Ovary (tissue), 9 donors: Measurements from ENCODE around the gene BTN1A1. TPM values are rescaled to one million over a fixed set of nuclear protein-coding genes. Genes with fewer than 3 reads are reported as not detected.

Source experiments
- DNase-seq, 5 donors: peaks; one replicate each; pipeline ENCODE4 v3.0.0-alpha.2; 2019 to 2020
- H3K27ac ChIP-seq, 2 donors: fragments of 200-600 bp; one replicate each; pipeline versions ENCODE4 v1.5.1 to v1.8.0; 2019 to 2022
- H3K27me3 ChIP-seq: fragments of 200-600 bp; one replicate; pipeline ENCODE4 v1.8.0; 2022
- H3K36me3 ChIP-seq: fragments of 200-600 bp; sonication (generic); one replicate; pipeline ENCODE4 v1.5.1; 2019
- H3K4me1 ChIP-seq: one replicate; pipeline ENCODE4 v1.8.1; 2013; ENCODE audit warnings: mild to moderate bottlenecking, moderate library complexity; ENCODE audit not compliant: insufficient read depth
- H3K4me3 ChIP-seq: fragments of 200-600 bp; sonication (generic); one replicate; pipeline ENCODE4 v1.5.1; 2017
- H3K9me3 ChIP-seq, 2 donors: fragments of 200-600 bp in 1 of 2; sonication (generic) in 1 of 2; one replicate each; pipeline versions ENCODE4 v1.5.1 to v1.8.1; 2013 to 2019; ENCODE audit warnings: mild to moderate bottlenecking in 1 of 2, moderate library complexity in 1 of 2
- EP300 ChIP-seq: sonication (generic); formaldehyde crosslinking; IDR thresholded peaks from one replicate; pipeline ENCODE4 v1.6.1; 2017; ENCODE audit warnings: antibody characterized with exemption
- POLR2A ChIP-seq: fragments of 450-650 bp; IDR thresholded peaks from one replicate; pipeline ENCODE4 v1.6.1; 2017; ENCODE audit warnings: antibody characterized with exemption, mild to moderate bottlenecking, moderate library complexity
- WGBS, 3 donors: extraction: QIAGEN DNeasy Blood & Tissue Kit in 1 of 3; methylation state at CpG; one replicate each; pipeline versions ENCODE4 v1.1.5 to v1.1.7; 2013 to 2017; 5-methylcytosine and 5-hydroxymethylcytosine counted together
- intact Hi-C, 4 donors: fragments of 100-400 bp; cut with DNase I; formaldehyde crosslinking; loops; one replicate each; pipeline versions ENCODE4 v1.11.0 to v1.15.1; 2022 to 2023
- polyA plus RNA-seq, 2 donors: library from polyadenylated mRNA; stranded (reverse); fragments of 200-250 nt in 1 of 2; fragments of 350-450 nt in 1 of 2; fragmentation: Illumina TruSeq in 1 of 2; extraction: RNeasy Lipid Tissue Mini Kit (QIAGEN cat#74804) in 1 of 2; gene quantifications; one replicate each; pipeline ENCODE4 v1.2.3, GENCODE V29; 2013 to 2014
- total RNA-seq, 7 donors: library from RNA; depleted of rRNA in 2 of 7; stranded (reverse); fragments of >200 nt in 2 of 7; fragmentation: NEBNext Ultra II Directional in 3 of 7; extraction: Animal tissue kit (Norgen Biotek cat#: 25700) in 3 of 7; gene quantifications; one replicate each; pipeline versions ENCODE4 v1.1.0 to v1.2.4, GENCODE V29; 2016 to 2023
- TF ChIP-seq, protein P1 (sequence below), 3 donors: fragments of 450-650 bp in 2 of 3; fragments of 200-600 bp in 1 of 3; IDR thresholded peaks; one replicate each; pipeline versions ENCODE4 v1.5.1 to v1.8.0; 2016 to 2022; ENCODE audit warnings: antibody characterized with exemption in 3 of 3, mild to moderate bottlenecking in 1 of 3
- donor health status: DM: no; HTN: no; CAD: no; lungs with moderate emphysema.
- donor health status: DM: no; HTN: no; CAD: no.
- donor health status: Bipolar disorder and iron deficiency.
- donor health status: DM: yes; HTN: yes; CAD: no.
- donor health status: DM: no; HTN: no; CAD: no.
- donor health status: DM: yes; HTN: yes; CAD: no.

Gene BTN1A1
- total and polyA plus RNA-seq, 9 donors = 0.02 to 0.05 TPM; not detected in 7

DNA sequence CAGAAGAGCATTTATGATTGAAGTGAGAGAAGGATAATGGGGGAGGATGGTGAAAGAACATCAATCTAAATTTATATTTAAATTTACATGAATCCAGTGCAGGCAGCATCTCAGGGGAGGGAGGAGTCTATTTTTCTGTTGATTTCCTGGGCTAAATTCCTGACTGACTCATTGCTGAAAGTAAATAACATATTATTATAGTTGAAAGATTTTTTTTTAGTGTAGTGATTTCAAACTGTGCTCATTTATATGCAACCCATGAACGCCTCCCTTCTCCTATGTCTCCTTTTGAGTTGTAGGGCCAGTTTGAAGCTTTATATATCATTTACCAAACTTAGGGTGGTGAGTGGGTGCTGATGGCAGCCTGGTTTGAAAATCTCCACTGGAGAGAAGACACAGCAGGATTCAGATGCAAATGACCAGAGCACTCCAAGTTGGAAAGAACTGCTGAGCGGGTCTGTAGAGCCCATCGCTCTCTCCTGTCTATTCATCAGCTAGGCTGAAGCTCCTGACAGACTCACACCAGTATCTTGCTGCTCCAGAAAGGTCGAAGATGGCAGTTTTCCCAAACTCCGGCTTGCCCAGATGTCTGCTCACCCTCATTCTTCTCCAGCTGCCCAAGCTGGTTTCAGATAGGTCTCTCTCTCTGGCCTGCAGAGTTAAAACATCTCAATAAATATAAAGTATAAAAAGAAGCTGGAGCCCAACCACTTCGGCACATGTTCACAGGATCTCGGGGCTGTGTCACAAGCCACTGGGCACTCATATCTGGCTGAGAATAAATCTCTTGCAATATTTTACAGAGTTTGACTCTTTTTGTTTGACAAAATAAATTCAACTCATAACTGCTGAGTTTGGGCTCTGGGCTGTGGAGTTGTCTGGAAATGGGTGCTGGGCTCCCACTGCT lies 24.0 kb upstream of the BTN1A1 start:
- TF ChIP-seq, protein P1, sequence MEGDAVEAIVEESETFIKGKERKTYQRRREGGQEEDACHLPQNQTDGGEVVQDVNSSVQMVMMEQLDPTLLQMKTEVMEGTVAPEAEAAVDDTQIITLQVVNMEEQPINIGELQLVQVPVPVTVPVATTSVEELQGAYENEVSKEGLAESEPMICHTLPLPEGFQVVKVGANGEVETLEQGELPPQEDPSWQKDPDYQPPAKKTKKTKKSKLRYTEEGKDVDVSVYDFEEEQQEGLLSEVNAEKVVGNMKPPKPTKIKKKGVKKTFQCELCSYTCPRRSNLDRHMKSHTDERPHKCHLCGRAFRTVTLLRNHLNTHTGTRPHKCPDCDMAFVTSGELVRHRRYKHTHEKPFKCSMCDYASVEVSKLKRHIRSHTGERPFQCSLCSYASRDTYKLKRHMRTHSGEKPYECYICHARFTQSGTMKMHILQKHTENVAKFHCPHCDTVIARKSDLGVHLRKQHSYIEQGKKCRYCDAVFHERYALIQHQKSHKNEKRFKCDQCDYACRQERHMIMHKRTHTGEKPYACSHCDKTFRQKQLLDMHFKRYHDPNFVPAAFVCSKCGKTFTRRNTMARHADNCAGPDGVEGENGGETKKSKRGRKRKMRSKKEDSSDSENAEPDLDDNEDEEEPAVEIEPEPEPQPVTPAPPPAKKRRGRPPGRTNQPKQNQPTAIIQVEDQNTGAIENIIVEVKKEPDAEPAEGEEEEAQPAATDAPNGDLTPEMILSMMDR (IDR thresholded peaks at IDR 0.05) = no peak
- no peak for TF ChIP-seq EP300
- no peak for TF ChIP-seq POLR2A
- Histone ChIP-seq H3K4me3 (no peak overlapping the region), H3K27ac (no peak overlapping the region), H3K4me1 (peaks cover 2% of the 10 kb centered on the region), H3K27me3 (no peaks in the 10 kb centered on the region), H3K36me3 (no peaks in the 10 kb centered on the region), H3K9me3 (no peaks in the 10 kb centered on the region)
- DNase-seq = no peak
- WGBS, 3 donors = 64 to 82% (median 75%) methylated on average over 7 of the region's 7 CpGs
- intact Hi-C loops = no loop called here

DNA sequence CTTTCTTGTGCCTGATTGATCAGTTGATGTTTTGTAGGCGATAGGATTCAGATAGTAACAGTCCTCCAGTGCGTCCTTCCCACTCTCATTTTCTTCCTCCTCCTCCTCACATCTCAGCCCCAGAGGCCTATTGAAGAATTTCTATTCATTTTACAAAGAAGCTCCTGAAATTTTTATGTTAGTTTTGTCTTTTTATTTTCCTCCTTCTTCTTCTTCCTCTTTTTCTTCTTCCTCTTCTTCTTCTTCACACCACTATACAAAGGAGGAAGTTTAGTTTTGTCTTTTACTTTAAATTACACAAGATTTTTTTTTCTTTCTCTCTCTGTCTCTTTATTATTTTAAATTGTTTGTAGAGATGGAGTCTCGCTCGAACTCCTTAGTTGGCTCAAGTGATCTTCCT lies 23.2 kb upstream of the BTN1A1 start:
- intact Hi-C loops = no loop called here
- no peaks in the 10 kb centered on the region for H3K36me3 ChIP-seq
- H3K9me3 ChIP-seq = no peaks in the 10 kb centered on the region
- H3K27ac ChIP-seq = no peak overlapping the region
- peaks cover 2% of the 10 kb centered on the region for H3K4me1 ChIP-seq
- TF ChIP-seq POLR2A (no peak), EP300 (no peak)
- TF ChIP-seq, protein P1 (IDR thresholded peaks at IDR 0.05) = no peak
- H3K27me3 ChIP-seq = no peaks in the 10 kb centered on the region
- 88 to 93% (median 89%) methylated on average over 4 of the region's 4 CpGs for WGBS, 3 donors
- H3K4me3 ChIP-seq = no peak overlapping the region
- DNase-seq = no peak

DNA sequence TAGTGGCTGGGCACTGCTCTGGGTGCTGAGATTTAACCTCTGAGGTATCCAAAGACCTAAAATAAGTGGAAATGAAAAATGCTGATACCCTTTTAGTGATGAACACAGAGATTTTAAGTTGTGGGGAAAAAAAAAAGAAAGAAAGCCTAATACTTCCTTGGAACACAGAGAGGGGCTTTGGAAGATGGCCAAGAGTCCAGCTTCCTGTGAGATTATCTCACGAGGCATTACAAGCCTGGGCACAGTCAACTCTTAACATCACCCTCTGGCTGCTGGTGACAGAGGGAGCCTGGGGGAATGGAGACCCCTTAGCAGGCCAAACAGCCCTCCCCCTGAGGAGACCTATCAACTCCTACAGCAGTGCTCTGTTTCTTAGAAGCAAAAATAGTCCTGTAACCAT lies 22.7 kb upstream of the BTN1A1 start:
- peaks cover 2% of the 10 kb centered on the region for H3K4me1 ChIP-seq
- no peaks in the 10 kb centered on the region for H3K36me3 ChIP-seq
- H3K27me3 ChIP-seq = no peaks in the 10 kb centered on the region
- no peak overlapping the region for H3K4me3 ChIP-seq
- TF ChIP-seq, protein P1 (IDR thresholded peaks at IDR 0.05) = no peak
- TF ChIP-seq POLR2A = no peak
- TF ChIP-seq EP300 = no peak
- WGBS, 3 donors = 20 to 38% (median 29%) methylated on average over 1 of the region's 1 CpG
- H3K27ac ChIP-seq = no peak overlapping the region
- intact Hi-C loops = no loop called here
- H3K9me3 ChIP-seq = no peaks in the 10 kb centered on the region
- no peak for DNase-seq

DNA sequence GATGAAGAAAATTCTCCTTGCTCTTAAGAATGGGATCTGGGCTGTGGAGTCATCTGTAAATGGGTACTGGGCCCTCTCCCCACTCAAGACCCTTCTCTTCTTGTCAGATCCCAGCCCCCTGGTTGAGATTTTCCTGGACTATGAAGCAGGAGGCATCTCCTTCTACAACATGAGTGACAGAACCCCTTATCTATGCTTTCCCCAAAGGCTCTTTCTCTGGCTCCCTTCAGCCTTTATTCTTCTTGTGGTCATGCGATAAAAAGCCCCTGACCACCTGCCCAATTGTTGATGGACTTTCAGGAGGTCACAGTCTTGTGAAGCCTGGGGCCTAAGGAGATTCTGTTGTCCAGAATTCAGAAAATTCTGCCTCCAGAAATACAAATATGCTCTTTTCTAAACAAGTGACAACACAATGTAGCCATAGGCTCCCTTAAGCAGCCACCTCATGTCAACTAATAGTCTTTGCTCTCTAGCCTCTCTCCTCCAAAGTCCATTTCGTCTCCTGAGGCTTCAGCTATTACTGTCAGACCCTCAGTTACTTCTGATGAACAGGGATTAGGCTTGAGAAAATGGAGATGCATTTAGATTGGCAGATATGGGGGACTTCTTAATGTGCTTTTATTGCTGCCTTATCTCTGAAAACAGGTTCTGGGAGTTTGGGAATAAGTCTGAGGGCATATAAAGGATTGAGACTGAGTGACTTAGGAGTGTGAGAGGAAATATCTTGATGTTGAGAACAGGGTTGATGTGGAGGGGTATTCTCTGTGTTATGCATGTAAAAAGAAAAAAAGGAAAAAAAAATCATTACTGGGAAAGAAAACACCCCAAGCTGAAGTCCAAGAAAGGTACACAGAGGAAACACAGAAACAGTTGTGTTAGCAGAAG lies 21.8 kb upstream of the BTN1A1 start:
- Histone ChIP-seq H3K27me3 (no peaks in the 10 kb centered on the region), H3K36me3 (no peaks in the 10 kb centered on the region), H3K4me1 (peaks cover 2% of the 10 kb centered on the region), H3K9me3 (no peaks in the 10 kb centered on the region), H3K4me3 (no peak overlapping the region), H3K27ac (no peak overlapping the region)
- TF ChIP-seq, protein P1 (IDR thresholded peaks at IDR 0.05) = no peak
- TF ChIP-seq POLR2A (no peak), EP300 (no peak)
- intact Hi-C loops = no loop called here
- no peak for DNase-seq
- WGBS, 3 donors = 92 to 95% (median 93%) methylated on average over 2 of the region's 2 CpGs
